Measurements from ENCODE around the gene NPIPB4.
A peak's percentile ranks its signal among the peaks of the same experiment; 100 is the strongest.
"Not testable (repeated sequence)": the region's sequence is repeated elsewhere in the genome, so short reads cannot be mapped to it uniquely, and the experiment has no call there.

Gene NPIPB4

DNA sequence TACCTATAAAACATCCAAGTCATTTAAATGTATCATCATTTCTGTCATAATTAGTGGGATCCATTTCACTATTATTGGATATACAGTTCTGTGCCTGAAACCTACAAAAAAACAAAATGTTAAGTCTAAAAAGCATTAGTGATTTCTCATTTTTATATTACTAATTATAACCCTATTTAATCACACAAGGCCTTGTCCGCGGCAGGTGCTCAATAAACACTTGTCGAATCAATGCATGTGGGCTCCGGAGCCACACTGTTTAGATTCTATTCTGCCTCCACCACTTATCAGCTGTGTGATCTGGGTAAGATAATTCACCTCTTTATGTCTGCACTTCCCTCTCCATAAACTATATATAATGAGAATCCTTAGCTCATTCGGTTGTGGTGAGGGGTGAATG, at the start of gene NPIPB4:
Gene NPIPB4 (minus strand): TSS at position 101 of the 400 bp plus-strand sequence. CDS start 378 bp downstream, outside the sequence.
- DNase-seq, result not testable (repeated sequence)

DNA sequence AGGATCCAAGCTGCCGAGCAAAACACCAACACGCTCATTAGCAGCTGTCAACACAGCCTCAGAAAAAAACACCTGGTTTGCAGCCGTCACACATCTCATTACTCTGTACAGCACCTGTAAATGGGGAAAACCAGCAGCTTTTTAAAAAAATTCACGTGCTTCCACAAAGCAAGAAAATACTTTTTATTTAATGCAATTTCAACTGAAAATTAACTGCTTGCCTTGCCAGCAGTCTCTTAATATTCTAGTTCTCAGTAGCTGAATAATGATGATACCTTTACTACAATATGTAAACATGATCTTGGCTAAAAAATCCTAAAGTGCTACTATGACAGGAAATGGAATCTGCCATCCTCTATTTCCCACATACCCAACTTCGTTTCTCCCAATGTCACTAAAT, 41.4 kb upstream of the NPIPB4 start:
- peak; percentile 0 for DNase-seq

GRCh38 chr16:21881988-21882387, 24.4 kb upstream of the NPIPB4 start:
- DNase-seq, result not testable (repeated sequence)

DNA sequence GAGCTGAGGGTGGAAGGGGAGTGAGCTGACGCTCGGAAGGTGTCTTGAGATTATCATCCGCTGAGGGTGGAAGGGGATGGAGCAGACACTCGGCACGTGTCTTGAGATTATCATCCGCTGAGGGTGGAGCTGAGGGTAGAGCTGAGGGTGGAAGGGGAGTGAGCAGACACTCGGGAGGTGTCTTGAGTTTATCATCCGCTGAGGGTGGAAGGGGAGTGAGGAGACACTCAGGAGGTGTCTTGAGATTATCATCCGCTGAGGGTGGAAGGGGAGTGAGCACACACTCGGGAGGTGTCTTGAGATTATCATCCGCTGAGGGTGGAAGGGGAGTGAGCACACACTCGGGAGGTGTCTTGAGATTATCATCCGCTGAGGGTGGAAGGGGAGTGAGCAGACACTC, 20.4 kb downstream of the NPIPB4 start:
- DNase-seq, result not testable (repeated sequence)

DNA sequence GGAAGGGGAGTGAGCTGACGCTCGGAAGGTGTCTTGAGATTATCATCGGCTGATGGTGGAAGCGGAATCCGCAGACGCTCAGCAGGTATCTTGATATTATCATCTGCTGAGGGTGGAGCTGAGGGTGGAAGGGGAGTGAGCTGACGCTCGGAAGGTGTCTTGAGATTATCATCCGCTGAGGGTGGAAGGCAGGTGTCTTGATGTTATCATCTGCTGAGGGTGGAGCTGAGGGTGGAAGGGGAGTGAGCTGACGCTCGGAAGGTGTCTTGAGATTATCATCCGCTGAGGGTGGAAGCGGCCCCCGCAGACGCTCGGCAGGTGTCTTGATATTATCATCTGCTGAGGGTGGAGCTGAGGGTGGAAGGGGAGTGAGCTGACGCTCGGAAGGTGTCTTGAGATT, 21.2 kb downstream of the NPIPB4 start:
- DNase-seq, result not testable (repeated sequence)

DNA sequence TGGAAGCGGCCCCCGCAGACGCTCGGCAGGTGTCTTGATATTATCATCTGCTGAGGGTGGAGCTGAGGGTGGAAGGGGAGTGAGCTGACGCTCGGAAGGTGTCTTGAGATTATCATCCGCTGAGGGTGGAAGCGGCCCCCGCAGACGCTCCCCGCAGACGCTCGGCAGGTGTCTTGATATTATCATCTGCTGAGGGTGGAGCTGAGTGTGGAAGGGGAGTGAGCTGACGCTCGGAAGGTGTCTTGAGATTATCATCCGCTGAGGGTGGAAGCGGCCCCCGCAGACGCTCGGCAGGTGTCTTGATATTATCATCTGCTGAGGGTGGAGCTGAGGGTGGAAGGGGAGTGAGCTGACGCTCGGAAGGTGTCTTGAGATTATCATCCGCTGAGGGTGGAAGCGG, 21.8 kb downstream of the NPIPB4 start:
- not testable (repeated sequence) for DNase-seq

DNA sequence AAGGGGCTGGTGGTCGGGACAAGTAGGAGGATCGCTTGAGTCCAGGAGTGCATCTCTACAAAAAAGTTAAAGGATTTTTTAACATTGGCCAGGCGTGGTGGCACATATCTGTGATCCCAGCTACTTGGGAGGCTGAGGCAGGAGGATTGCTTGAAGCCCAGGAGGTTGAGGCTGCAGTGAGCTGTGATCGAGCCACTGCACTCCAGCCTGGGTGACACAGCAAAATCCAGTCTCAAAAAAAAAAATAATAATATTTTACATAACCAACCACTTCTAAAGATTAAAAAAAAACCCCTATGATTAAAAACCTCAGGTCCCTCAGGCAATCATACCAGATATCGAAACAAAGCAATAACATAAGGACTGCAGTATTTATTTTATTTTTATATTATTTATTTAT, 23.3 kb downstream of the NPIPB4 start:
- DNase-seq, result not testable (repeated sequence)

- DNase-seq, result not testable (repeated sequence)
These were observed 27.6 kb downstream of the NPIPB4 start for GRCh38 chr16:21829929-21830328.

DNA sequence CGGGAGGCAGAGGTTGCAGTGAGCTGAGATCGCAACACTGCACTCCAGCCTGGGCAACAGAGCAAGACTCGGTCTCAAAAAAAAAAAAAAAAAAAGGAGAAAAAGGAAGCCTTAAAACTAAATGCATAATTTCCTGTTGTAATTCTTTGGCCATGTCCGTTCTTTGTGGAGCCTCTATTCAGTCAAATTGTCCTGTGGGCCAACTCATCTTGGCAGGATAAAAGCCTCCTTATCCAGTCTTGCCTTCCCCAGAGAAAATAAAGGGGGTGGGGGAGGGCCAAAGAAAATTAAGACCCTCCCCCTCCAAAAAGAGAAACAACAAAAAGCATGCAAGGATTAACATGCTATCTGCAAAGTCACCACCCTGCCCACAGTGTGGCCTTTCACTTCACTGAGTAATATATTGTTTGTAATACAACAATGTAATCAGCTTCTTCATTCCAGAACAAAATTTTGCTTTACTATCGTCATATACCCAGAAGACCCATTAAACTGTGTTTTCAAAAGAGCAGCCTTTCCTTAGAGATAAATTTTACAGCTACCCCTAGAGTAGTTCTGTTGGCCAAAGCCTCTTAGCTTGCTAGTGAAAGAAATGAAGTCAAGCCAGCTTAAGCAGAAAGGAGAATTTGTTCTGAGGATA, 31.4 kb downstream of the NPIPB4 start:
- not testable (repeated sequence) for DNase-seq

- DNase-seq, result not testable (repeated sequence)
These were observed 32.0 kb downstream of the NPIPB4 start for GRCh38 chr16:21825526-21825925.

DNA sequence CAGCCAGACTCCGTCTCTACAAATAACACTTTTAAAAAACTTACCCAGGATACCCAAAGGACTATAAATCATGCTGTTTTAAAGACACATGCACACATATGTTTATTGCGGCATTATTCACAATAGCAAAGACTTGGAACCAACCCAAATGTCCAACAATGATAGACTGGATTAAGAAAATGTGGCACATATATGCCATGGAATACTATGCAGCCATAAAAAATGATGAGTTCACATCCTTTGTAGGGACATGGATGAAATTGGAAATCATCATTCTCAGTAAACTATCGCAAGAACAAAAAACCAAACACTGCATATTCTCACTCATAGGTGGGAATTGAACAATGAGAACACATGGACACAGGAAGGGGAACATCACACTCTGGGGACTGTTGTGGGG, 34.3 kb downstream of the NPIPB4 start:
- not testable (repeated sequence) for DNase-seq

DNA sequence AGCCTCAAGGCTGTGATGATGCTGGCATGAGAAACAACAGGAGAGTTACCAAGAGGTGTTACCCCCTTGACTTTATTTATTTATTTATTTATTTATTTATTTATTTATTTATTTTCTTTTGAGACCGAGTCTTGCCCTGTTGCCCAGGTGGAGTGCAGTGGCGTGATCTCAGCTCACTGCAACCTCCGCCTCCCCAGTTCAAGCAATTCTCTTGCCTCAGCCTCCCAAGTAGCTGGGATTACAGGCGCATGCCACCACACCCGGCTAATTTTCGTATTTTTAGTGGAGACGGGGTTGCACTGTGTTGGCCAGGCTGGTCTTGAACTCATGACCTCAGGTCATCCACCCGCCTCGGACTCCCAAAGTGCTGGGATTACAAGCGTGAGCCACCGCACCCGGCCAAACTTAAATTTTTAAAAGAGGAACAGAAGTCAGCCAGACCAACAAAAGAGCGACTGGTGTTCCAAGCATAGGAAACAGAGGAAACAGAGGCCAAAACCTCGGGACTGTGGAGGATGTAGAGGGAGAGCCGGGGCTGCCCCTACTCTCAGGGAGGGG, 36.6 kb downstream of the NPIPB4 start:
- DNase-seq, result not testable (repeated sequence)

DNA sequence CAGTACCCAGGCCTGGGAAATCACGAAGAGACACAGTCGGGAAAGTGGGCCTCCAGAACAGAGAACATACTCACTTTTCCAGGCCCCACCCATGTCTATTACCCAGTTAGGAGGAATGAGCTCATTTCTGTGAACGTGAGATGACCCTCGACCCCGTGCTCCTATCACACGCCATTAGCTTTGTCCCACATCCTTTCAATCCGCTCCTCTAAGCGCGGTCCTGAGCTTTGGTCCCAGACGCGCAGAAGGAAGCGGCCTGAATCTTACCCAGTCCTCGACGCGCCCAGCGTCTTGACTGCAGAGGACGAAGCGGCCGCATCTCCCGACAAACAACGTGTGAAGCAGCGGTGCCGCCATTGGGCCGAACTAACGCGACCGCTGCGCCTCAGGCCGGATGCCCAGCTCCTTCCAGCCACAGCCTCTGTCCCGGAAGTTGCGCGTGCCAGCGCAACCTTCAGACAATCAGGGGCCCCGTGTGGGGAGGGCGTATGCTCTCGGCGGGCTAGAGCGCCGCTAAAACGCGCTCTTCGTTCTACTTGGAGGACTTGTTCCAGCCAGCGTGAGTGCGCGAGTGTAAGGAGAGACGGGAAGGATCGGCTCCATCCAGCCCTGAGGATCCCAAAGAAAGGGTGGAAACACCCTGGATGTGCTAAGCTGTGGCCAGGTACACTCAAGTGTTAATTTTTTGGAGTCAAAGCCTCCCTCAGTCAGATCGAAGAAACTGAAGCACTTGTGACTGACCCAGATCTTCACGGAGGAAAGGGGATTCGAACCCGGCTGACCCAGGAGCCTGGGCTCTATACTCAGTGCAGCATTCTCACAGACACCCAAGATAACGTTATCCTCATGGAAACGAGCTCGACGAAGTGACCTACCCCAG, 37.3 kb downstream of the NPIPB4 start:
- DNase-seq, result peak; percentile 93

GRCh38 chr16:21819617-21820016, 37.9 kb downstream of the NPIPB4 start:
- DNase-seq, result peak; percentile 15

- not testable (repeated sequence) for DNase-seq
These were observed 40.5 kb downstream of the NPIPB4 start for GRCh38 chr16:21817012-21817411.

- not testable (repeated sequence) for DNase-seq
These were observed 41.9 kb downstream of the NPIPB4 start for GRCh38 chr16:21815694-21816093.

GRCh38 chr16:21802375-21802663, 55.2 kb downstream of the NPIPB4 start:
- not testable (repeated sequence) for DNase-seq

GRCh38 chr16:21801538-21802374, 55.8 kb downstream of the NPIPB4 start:
- peak; percentile 45 for DNase-seq

DNA sequence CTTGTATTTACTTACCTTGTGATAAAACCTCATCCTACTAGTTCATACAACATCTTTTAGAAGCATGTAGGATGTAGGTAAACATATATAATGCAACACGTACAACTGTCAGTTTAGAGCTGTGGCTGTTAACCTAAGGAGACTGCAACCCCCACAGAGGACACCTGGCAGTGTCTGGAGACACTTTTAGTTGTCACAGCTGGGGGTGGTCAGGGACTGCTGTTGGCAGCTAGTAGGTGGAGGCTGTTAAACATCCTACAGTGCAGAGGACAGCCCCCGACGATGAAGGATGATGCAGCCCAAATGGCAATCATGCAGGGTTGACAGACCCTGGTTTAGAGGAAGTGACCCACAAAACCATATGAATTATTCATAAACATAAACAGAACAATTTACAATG, 59.0 kb downstream of the NPIPB4 start:
- not testable (repeated sequence) for DNase-seq

DNA sequence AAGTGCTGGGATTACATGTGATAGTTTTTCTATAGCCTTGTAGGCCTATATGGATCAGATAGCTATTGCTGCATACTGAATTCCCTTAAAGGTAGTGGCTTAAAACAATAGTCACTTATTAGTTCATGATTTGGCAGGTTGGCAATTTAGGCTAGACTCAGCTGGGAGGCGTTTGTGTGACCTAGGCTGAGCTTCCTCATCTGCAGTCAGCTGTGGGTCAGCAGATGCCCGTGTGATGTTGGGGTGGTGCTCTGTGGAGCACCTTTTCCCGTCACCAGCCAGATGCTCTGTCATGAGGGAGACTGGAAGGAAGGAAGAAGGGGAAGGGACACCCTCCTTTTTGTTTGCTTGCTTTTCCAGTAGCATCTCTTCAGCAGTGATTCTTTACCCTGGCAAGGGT, 64.2 kb downstream of the NPIPB4 start:
- DNase-seq, result not testable (repeated sequence)

GRCh38 chr16:21790506-21790905, 67.0 kb downstream of the NPIPB4 start:
- not testable (repeated sequence) for DNase-seq

Data from eye (tissue), 1 donor.